HUDEP-2 (cell line): Measurements from ENCODE around the gene TLN1.

Experiments
- DNase-seq, 76 experiments: peaks; one replicate each; lab custom pipeline; 2025; ENCODE audit not compliant: unreplicated experiment in 76 of 76; lab: John Stamatoyannopoulos, UW

The TLN1 gene

GRCh38 chr9:35712762-35713400, 19.1 kb downstream of the TLN1 start:
- DNase-seq: no peak

GRCh38 chr9:35711501-35712428, 20.2 kb downstream of the TLN1 start:
- DNase-seq: no peak

GRCh38 chr9:35710818-35711500, 21.0 kb downstream of the TLN1 start:
- no peak for DNase-seq

GRCh38 chr9:35708146-35708545, 23.8 kb downstream of the TLN1 start:
- DNase-seq: no peak

- no peak for DNase-seq
Observed at GRCh38 chr9:35706951-35707350, 25.0 kb downstream of the TLN1 start.

- DNase-seq: no peak
Observed at GRCh38 chr9:35705836-35706430, 26.1 kb downstream of the TLN1 start.

- DNase-seq: no peak
Observed at GRCh38 chr9:35705372-35705771, 26.6 kb downstream of the TLN1 start.

GRCh38 chr9:35703906-35704672, 27.9 kb downstream of the TLN1 start:
- no peak for DNase-seq

- no peak for DNase-seq
Observed at GRCh38 chr9:35702696-35703095, 29.3 kb downstream of the TLN1 start.

GRCh38 chr9:35700942-35701341, 31.1 kb downstream of the TLN1 start:
- no peak for DNase-seq

- DNase-seq: no peak
Observed at GRCh38 chr9:35700031-35700430, 32.0 kb downstream of the TLN1 start.

- no peak for DNase-seq
Observed at GRCh38 chr9:35698231-35698630, 33.8 kb downstream of the TLN1 start.

- no peak for DNase-seq
Observed at GRCh38 chr9:35697486-35697885, 34.5 kb downstream of the TLN1 start.

- peak in 53 of 76 experiments; percentile 3 to 62 (median 27) for DNase-seq
Observed at GRCh38 chr9:35696520-35697215, 35.3 kb downstream of the TLN1 start.

- DNase-seq: no peak
Observed at GRCh38 chr9:35695943-35696401, 36.0 kb downstream of the TLN1 start.

GRCh38 chr9:35691757-35692301, 40.2 kb downstream of the TLN1 start:
- no peak for DNase-seq

- DNase-seq: no peak
Observed at GRCh38 chr9:35691334-35691650, 40.7 kb downstream of the TLN1 start.

- DNase-seq: peak in 4 of 76 experiments; percentile 1 to 28 (median 9)
Observed at GRCh38 chr9:35690614-35691333, 41.2 kb downstream of the TLN1 start.

- DNase-seq: no peak
Observed at GRCh38 chr9:35690294-35690613, 41.7 kb downstream of the TLN1 start.
